ENCODE measurements around the gene SOX6. TPM values are rescaled to one million over a fixed set of nuclear protein-coding genes. Genes with fewer than 3 reads are reported as not detected.
A peak's percentile ranks its signal among the peaks of the same experiment; 100 is the strongest.

SOX6 gene
- total and polyA plus RNA-seq, 2 experiments from 2014 or later: 0.03 to 0.66 TPM

DNA sequence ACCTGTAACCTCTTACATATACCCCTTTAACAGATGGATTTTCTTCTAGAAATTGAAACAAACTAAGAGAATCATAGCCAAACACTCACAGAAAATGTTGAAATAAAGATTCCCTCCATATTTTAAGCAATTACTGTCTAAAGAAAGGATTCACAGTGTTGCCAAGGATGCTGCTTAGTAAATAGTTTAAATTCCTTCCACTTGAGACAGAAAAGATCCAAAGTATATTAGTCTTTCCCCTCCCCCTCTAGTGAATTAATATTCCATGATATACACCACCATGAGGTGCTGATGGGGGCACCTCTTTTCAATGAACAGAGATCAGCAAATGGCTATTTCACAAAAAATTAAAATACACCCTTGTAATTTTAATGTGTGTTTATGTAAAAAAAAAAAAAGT lies 186.8 kb downstream of the SOX6 start:
- TF ChIP-seq EZH2 (IDR thresholded peaks at IDR 0.05; ENCODE audit: low read depth, unreplicated experiment): no peak
- no peak for TF ChIP-seq ZNF114 (CRISPR knock-in tag; IDR thresholded peaks at IDR 0.05)
- no peak for TF ChIP-seq EZH2phosphoT487 (IDR thresholded peaks at IDR 0.05; ENCODE audit: unreplicated experiment)
- TF ChIP-seq NANOG (IDR thresholded peaks at IDR 0.05; ENCODE audit: borderline replicate concordance): no peak
- TF ChIP-seq, protein P1, sequence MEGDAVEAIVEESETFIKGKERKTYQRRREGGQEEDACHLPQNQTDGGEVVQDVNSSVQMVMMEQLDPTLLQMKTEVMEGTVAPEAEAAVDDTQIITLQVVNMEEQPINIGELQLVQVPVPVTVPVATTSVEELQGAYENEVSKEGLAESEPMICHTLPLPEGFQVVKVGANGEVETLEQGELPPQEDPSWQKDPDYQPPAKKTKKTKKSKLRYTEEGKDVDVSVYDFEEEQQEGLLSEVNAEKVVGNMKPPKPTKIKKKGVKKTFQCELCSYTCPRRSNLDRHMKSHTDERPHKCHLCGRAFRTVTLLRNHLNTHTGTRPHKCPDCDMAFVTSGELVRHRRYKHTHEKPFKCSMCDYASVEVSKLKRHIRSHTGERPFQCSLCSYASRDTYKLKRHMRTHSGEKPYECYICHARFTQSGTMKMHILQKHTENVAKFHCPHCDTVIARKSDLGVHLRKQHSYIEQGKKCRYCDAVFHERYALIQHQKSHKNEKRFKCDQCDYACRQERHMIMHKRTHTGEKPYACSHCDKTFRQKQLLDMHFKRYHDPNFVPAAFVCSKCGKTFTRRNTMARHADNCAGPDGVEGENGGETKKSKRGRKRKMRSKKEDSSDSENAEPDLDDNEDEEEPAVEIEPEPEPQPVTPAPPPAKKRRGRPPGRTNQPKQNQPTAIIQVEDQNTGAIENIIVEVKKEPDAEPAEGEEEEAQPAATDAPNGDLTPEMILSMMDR (conservative IDR thresholded peaks at IDR 0.05; ENCODE audit: low read depth in 2 of 2): 0 out of 4 replicates have a peak, but pooled peaks of 1 of the 2 experiments have one; percentile 20
- H3K36me3 ChIP-seq (ENCODE audit: insufficient read depth): no peaks in the 10 kb centered on the region
- no peak overlapping the region for H2AFZ ChIP-seq
- H3K27ac ChIP-seq (ENCODE audit: low read depth): no peak overlapping the region
- DNase-seq (ENCODE audit: low spot score): peak; percentile 53
- no peaks in the 10 kb centered on the region for H3K36me3 Mint-ChIP-seq (ENCODE audit: low read depth)
- no peaks in the 10 kb centered on the region for H4K20me1 ChIP-seq (replicated peaks; ENCODE audit: insufficient read depth)
- H3K27me3 Mint-ChIP-seq (ENCODE audit: insufficient read depth, low read depth, poor library complexity): no peaks in the 10 kb centered on the region
- no peak overlapping the region for H3K4me3 Mint-ChIP-seq
- no peaks in the 10 kb centered on the region for H3K27me3 ChIP-seq (ENCODE audit: insufficient read depth)
- H3K27ac Mint-ChIP-seq: no peak overlapping the region; the same call in 1 of the 2 replicates
- H3K79me2 ChIP-seq (replicated peaks; ENCODE audit: insufficient read depth): no peaks in the 10 kb centered on the region
- H3K4me1 Mint-ChIP-seq: peaks cover 36% of the 10 kb centered on the region
- no peak for ATAC-seq
- H3K4me3 ChIP-seq: no peak overlapping the region
- no peaks in the 10 kb centered on the region for H3F3A ChIP-seq (replicated peaks; ENCODE audit: low read depth)
- H3K9me2 ChIP-seq (ENCODE audit: insufficient read depth): 0 out of 2 replicates have a peak, but pooled peaks cover 7% of the 10 kb centered on the region
- peaks cover 43% of the 10 kb centered on the region for H3K4me1 ChIP-seq (ENCODE audit: insufficient read depth)
- peak overlapping the region; percentile 3 for H3K4me2 ChIP-seq
- no peaks in the 10 kb centered on the region for H3K9me3 Mint-ChIP-seq

DNA sequence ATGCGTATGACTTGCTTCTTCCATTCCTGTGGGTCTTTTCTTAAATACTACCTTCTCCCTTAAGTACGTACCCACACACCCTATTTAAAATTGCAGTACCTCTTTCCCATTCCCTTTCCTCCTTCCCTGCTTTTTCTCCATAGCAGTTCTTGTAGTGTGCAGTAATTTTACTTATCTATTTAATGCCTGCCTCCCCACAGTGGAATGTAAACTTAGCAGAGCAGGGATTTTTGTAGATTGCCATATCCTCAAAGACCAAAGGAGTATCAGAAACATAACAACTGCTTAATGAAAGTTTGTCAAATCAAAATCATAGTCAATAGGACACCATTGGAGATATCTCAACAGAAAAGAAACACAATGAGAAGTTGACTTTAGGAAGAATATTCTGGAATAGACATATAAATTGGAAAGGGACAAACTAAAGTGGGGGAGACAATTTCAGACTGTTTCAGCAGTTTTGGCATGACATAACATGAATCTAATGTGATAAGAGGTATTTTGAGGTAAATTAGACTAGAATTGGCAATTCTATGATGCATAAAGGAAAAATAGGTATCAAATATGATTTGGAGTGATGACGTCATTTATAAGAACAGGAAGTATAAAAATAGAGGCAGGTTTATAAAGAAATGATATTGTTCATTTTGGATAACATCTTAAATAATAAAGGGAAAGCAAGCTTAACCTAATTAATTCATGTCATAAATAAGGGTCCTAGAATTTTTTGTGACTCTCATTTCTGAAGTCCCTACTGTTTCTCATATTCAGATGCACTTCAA lies 188.4 kb downstream of the SOX6 start:
- peaks cover 41% of the 10 kb centered on the region for H3K4me1 ChIP-seq (ENCODE audit: insufficient read depth)
- no peak overlapping the region for H3K4me3 Mint-ChIP-seq
- H3K4me3 ChIP-seq: no peak overlapping the region
- H3K9me2 ChIP-seq (ENCODE audit: insufficient read depth): 0 out of 2 replicates have a peak, but pooled peaks cover 7% of the 10 kb centered on the region
- no peaks in the 10 kb centered on the region for H3K36me3 Mint-ChIP-seq (ENCODE audit: low read depth)
- H3K27ac Mint-ChIP-seq: no peak overlapping the region
- TF ChIP-seq JUNB (IDR thresholded peaks at IDR 0.05; ENCODE audit: unreplicated experiment) (no peak), EZH2 (IDR thresholded peaks at IDR 0.05; ENCODE audit: low read depth, unreplicated experiment) (no peak), ZNF331 (CRISPR knock-in tag; IDR thresholded peaks at IDR 0.05; ENCODE audit: low read depth) (no peak), CREB1 (CRISPR knock-in tag; IDR thresholded peaks at IDR 0.05; ENCODE audit: low read depth) (no peak)
- TF ChIP-seq, protein P2, sequence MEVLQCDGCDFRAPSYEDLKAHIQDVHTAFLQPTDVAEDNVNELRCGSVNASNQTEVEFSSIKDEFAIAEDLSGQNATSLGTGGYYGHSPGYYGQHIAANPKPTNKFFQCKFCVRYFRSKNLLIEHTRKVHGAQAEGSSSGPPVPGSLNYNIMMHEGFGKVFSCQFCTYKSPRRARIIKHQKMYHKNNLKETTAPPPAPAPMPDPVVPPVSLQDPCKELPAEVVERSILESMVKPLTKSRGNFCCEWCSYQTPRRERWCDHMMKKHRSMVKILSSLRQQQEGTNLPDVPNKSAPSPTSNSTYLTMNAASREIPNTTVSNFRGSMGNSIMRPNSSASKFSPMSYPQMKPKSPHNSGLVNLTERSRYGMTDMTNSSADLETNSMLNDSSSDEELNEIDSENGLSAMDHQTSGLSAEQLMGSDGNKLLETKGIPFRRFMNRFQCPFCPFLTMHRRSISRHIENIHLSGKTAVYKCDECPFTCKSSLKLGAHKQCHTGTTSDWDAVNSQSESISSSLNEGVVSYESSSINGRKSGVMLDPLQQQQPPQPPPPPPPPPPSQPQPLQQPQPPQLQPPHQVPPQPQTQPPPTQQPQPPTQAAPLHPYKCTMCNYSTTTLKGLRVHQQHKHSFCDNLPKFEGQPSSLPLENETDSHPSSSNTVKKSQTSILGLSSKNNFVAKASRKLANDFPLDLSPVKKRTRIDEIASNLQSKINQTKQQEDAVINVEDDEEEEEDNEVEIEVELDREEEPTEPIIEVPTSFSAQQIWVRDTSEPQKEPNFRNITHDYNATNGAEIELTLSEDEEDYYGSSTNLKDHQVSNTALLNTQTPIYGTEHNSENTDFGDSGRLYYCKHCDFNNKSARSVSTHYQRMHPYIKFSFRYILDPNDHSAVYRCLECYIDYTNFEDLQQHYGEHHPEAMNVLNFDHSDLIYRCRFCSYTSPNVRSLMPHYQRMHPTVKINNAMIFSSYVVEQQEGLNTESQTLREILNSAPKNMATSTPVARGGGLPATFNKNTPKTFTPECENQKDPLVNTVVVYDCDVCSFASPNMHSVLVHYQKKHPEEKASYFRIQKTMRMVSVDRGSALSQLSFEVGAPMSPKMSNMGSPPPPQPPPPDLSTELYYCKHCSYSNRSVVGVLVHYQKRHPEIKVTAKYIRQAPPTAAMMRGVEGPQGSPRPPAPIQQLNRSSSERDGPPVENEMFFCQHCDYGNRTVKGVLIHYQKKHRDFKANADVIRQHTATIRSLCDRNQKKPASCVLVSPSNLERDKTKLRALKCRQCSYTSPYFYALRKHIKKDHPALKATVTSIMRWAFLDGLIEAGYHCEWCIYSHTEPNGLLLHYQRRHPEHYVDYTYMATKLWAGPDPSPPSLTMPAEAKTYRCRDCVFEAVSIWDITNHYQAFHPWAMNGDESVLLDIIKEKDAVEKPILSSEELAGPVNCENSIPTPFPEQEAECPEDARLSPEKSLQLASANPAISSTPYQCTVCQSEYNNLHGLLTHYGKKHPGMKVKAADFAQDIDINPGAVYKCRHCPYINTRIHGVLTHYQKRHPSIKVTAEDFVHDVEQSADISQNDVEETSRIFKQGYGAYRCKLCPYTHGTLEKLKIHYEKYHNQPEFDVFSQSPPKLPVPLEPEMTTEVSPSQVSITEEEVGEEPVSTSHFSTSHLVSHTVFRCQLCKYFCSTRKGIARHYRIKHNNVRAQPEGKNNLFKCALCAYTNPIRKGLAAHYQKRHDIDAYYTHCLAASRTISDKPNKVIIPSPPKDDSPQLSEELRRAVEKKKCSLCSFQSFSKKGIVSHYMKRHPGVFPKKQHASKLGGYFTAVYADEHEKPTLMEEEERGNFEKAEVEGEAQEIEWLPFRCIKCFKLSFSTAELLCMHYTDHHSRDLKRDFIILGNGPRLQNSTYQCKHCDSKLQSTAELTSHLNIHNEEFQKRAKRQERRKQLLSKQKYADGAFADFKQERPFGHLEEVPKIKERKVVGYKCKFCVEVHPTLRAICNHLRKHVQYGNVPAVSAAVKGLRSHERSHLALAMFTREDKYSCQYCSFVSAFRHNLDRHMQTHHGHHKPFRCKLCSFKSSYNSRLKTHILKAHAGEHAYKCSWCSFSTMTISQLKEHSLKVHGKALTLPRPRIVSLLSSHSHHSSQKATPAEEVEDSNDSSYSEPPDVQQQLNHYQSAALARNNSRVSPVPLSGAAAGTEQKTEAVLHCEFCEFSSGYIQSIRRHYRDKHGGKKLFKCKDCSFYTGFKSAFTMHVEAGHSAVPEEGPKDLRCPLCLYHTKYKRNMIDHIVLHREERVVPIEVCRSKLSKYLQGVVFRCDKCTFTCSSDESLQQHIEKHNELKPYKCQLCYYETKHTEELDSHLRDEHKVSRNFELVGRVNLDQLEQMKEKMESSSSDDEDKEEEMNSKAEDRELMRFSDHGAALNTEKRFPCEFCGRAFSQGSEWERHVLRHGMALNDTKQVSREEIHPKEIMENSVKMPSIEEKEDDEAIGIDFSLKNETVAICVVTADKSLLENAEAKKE (CRISPR knock-in tag; IDR thresholded peaks at IDR 0.05): no peak
- no peak for ATAC-seq
- H3K27me3 ChIP-seq (ENCODE audit: insufficient read depth): no peaks in the 10 kb centered on the region
- no peaks in the 10 kb centered on the region for H3K79me2 ChIP-seq (replicated peaks; ENCODE audit: insufficient read depth)
- H3K4me2 ChIP-seq: no peak overlapping the region
- H2AFZ ChIP-seq: 0 out of 2 replicates have a peak overlapping the region, but pooled peaks have one; percentile 9
- no peaks in the 10 kb centered on the region for H3K36me3 ChIP-seq (ENCODE audit: insufficient read depth)
- no peaks in the 10 kb centered on the region for H4K20me1 ChIP-seq (replicated peaks; ENCODE audit: insufficient read depth)
- DNase-seq (ENCODE audit: low spot score): no peak
- H3K27me3 Mint-ChIP-seq (ENCODE audit: insufficient read depth, low read depth, poor library complexity): no peaks in the 10 kb centered on the region
- H3K4me1 Mint-ChIP-seq: peaks cover 32% of the 10 kb centered on the region
- no peaks in the 10 kb centered on the region for H3K9me3 Mint-ChIP-seq
- H3K27ac ChIP-seq (ENCODE audit: low read depth): no peak overlapping the region
- no peaks in the 10 kb centered on the region for H3F3A ChIP-seq (replicated peaks; ENCODE audit: low read depth)

Measured in GM23338 (cell line).